Colonic mucosa (tissue), 4 donors: Measurements from ENCODE around the gene CEP164. TPM values are rescaled to one million over a fixed set of nuclear protein-coding genes. Genes with fewer than 3 reads are reported as not detected.

Experiments
- DNase-seq: peaks from one replicate; pipeline ENCODE4 v3.0.0-alpha.2; 2020
- H3K27ac ChIP-seq: fragments of 200-600 bp; one replicate; pipeline ENCODE4 v1.8.0; 2021
- H3K27me3 ChIP-seq: fragments of 200-600 bp; one replicate; pipeline ENCODE4 v1.8.0; 2021
- H3K36me3 ChIP-seq: fragments of 200-600 bp; one replicate; pipeline ENCODE4 v1.8.0; 2021
- H3K4me1 ChIP-seq: fragments of 200-600 bp; one replicate; pipeline ENCODE4 v1.8.0; 2021; ENCODE audit warnings: mild to moderate bottlenecking
- H3K4me3 ChIP-seq: fragments of 200-600 bp; one replicate; pipeline ENCODE4 v1.8.0; 2021
- H3K9ac ChIP-seq, 2 donors: one replicate each; pipeline ENCODE4 v1.7.0; 2013; ENCODE audit warnings: control low read depth in 2 of 2, low read depth in 2 of 2, low read length in 2 of 2
- H3K9me3 ChIP-seq: fragments of 200-600 bp; one replicate; pipeline ENCODE4 v1.8.0; 2021
- intact Hi-C: fragments of 100-400 bp; cut with DNase I; formaldehyde crosslinking; loops from one replicate; pipeline ENCODE4 v1.14.1; 2022
- total RNA-seq, 2 donors: library from RNA; stranded (reverse); fragmentation: NEBNext Ultra II Directional in 1 of 2; extraction: Animal tissue kit (Norgen Biotek cat#: 25700) in 1 of 2; gene quantifications; one replicate each; pipeline ENCODE4 v1.2.1, GENCODE V29; 2021
- TF ChIP-seq, protein P1 (sequence below): fragments of 200-600 bp; IDR thresholded peaks from one replicate; pipeline ENCODE4 v1.8.0; 2022; ENCODE audit warnings: antibody characterized with exemption, mild to moderate bottlenecking
- donor health status: healthy.
- donor health status: DM: no; HTN: no; CAD: no.
- donor health status: DM: no; HTN: no; CAD: no.

Gene CEP164
- total RNA-seq, 2 donors from 2014 or later, result 12.4 to 19.2 TPM

DNA sequence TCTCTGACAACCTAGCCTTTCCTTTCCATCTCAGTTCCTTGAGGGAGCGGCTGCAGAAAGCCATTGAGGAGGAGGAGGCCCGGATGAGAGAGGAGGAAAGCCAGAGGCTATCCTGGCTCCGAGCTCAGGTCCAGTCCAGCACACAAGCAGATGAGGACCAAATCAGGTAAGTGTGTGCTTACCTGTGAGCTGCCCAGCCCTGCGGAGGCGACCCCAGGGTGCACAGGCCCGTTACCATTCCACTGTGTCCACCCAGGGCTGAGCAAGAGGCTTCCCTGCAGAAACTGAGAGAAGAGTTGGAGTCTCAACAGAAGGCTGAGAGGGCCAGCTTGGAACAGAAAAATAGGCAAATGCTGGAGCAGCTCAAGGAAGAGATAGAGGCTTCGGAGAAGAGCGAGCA lies 63.1 kb downstream of the CEP164 start:
- Histone ChIP-seq H3K4me1 (no peaks in the 10 kb centered on the region), H3K4me3 (no peak overlapping the region), H3K9me3 (no peaks in the 10 kb centered on the region), H3K9ac (no peak overlapping the region), H3K36me3 (no peaks in the 10 kb centered on the region), H3K27ac (no peak overlapping the region), H3K27me3 (no peaks in the 10 kb centered on the region)
- intact Hi-C loops, result no loop called here
- TF ChIP-seq, protein P1, sequence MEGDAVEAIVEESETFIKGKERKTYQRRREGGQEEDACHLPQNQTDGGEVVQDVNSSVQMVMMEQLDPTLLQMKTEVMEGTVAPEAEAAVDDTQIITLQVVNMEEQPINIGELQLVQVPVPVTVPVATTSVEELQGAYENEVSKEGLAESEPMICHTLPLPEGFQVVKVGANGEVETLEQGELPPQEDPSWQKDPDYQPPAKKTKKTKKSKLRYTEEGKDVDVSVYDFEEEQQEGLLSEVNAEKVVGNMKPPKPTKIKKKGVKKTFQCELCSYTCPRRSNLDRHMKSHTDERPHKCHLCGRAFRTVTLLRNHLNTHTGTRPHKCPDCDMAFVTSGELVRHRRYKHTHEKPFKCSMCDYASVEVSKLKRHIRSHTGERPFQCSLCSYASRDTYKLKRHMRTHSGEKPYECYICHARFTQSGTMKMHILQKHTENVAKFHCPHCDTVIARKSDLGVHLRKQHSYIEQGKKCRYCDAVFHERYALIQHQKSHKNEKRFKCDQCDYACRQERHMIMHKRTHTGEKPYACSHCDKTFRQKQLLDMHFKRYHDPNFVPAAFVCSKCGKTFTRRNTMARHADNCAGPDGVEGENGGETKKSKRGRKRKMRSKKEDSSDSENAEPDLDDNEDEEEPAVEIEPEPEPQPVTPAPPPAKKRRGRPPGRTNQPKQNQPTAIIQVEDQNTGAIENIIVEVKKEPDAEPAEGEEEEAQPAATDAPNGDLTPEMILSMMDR, result no peak
- DNase-seq, result no peak

DNA sequence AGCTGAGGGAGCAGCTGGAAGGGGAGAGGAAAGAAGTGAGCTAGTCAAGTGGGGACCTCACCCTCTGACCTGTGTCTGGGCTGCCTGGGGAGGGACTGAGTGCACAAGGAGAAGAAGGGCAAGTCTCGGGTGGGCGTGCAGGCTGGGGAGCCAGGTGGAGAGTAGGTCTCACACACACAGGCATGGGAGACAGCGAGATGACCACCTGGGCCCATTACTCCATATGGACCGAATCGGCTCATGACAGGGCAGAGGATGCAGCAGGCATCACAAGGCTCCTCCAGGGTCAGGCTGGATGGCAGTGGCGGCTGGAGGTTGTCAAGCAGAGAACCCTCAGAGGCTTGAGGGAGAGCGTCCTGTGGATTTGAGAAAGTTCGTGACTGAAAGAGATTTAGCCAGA lies 63.5 kb downstream of the CEP164 start:
- Histone ChIP-seq H3K4me1 (no peaks in the 10 kb centered on the region), H3K27ac (no peak overlapping the region), H3K9ac (no peak overlapping the region), H3K27me3 (no peaks in the 10 kb centered on the region), H3K36me3 (no peaks in the 10 kb centered on the region), H3K4me3 (no peak overlapping the region), H3K9me3 (no peaks in the 10 kb centered on the region)
- DNase-seq, result no peak
- TF ChIP-seq, protein P1, result no peak
- intact Hi-C loops, result no loop called here

DNA sequence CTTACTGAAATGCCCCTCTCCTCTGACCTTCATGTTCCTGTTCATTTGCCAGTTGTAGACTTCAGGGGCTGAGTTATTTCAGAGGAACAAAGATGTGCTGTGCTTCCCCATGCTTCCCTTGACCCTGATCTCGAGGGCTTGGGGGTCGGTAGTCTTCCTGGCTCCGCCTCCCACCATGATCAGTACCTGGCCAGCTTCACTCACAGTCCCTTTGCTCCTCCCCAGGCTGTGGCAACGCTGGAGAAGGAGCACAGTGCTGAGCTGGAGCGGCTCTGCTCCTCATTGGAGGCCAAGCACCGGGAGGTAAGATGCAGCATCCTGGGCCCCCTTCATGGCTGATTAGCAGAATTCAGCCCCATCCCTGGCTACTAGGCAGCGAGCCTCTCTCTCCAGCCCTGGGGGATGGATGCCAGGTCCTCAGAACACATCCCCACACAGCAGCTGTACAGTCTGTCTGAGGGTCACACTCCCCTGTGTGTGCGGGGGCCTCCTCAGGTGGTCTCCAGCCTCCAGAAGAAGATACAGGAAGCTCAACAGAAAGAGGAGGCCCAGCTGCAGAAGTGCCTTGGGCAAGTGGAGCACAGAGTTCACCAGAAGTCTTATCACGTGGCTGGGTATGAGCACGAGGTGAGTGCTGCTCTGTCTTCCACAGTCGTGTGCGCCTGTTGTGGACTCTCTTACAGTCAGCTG lies 64.5 kb downstream of the CEP164 start:
- no peak for DNase-seq
- no peaks in the 10 kb centered on the region for H3K4me1 ChIP-seq
- H3K27me3 ChIP-seq, result no peaks in the 10 kb centered on the region
- H3K36me3 ChIP-seq, result no peaks in the 10 kb centered on the region
- H3K9ac ChIP-seq, result no peak overlapping the region
- no peaks in the 10 kb centered on the region for H3K9me3 ChIP-seq
- intact Hi-C loops, result no loop called here
- TF ChIP-seq, protein P1, result no peak
- H3K27ac ChIP-seq, result no peak overlapping the region
- H3K4me3 ChIP-seq, result no peak overlapping the region

DNA sequence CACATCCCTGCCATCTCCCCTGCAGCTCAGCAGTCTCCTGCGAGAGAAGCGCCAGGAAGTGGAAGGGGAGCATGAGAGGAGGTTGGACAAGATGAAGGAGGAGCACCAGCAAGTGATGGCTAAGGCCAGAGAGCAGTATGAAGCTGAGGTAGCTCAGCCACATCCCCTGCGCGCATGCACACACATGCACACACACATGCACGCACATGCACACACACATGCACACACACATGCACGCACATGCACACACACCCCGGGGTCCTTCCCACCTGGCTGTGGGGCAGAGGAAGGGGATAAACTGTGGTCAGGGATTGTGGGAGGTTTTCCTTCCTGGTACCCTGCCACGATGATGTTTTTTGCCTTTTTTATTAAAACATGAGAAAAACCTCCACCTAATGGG lies 65.3 kb downstream of the CEP164 start:
- Histone ChIP-seq H3K9me3 (no peaks in the 10 kb centered on the region), H3K4me1 (no peaks in the 10 kb centered on the region), H3K27me3 (no peaks in the 10 kb centered on the region), H3K9ac (no peak overlapping the region), H3K4me3 (no peak overlapping the region), H3K27ac (no peak overlapping the region), H3K36me3 (no peaks in the 10 kb centered on the region)
- intact Hi-C loops, result no loop called here
- TF ChIP-seq, protein P1, result no peak
- no peak for DNase-seq

DNA sequence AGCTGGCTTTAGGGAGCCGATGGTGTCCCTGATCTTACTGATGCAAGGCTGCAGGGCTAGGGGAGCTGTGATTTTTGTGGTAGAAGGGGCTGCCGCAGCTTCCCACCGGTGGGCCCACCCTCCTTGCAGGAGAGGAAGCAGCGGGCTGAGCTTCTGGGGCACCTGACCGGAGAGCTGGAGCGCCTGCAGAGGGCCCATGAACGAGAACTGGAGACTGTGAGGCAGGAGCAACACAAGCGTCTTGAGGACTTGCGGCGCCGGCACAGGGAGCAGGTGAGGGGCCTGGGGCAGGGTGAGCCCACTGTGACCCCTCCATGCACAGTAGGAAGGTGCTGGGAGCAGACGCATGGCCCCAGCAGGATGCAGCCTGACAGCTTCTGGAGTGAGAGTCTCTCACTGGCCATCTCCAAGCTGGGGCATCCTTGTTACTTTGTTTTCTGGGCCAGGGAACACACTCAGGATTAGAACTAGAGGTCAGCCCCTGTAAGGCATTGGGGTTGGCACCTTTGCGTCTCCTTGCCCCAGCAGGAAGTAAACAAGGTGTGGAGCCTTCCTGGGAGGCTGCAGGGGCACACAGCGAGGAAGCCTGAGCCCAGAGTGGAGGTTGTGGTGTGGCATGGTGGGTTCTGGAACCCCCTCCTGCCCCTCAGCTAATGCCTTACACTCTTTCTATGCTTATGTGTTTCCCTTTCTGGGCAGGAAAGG lies 66.7 kb downstream of the CEP164 start:
- no peaks in the 10 kb centered on the region for H3K9me3 ChIP-seq
- H3K27ac ChIP-seq, result no peak overlapping the region
- no peaks in the 10 kb centered on the region for H3K4me1 ChIP-seq
- no peaks in the 10 kb centered on the region for H3K27me3 ChIP-seq
- intact Hi-C loops, result no loop called here
- H3K36me3 ChIP-seq, result no peaks in the 10 kb centered on the region
- no peak overlapping the region for H3K4me3 ChIP-seq
- TF ChIP-seq, protein P1, result no peak
- no peak overlapping the region for H3K9ac ChIP-seq
- no peak for DNase-seq
